Stimulated activated CD4-positive, alpha-beta T cell treated with anti-CD3 and anti-CD28 coated beads, TNF-alpha, amount 100 ng/mL, for 48 hours (primary cell): ENCODE measurements around the gene C2orf92.
"Not testable (repeated sequence)": the region's sequence is repeated elsewhere in the genome, so short reads cannot be mapped to it uniquely, and the experiment has no call there.

Source experiments
- DNase-seq, 3 donors: peaks; one replicate each; pipeline ENCODE4 v3.0.0-alpha.2; 2020; ENCODE audit warnings: low read depth in 3 of 3

The C2orf92 gene

DNA sequence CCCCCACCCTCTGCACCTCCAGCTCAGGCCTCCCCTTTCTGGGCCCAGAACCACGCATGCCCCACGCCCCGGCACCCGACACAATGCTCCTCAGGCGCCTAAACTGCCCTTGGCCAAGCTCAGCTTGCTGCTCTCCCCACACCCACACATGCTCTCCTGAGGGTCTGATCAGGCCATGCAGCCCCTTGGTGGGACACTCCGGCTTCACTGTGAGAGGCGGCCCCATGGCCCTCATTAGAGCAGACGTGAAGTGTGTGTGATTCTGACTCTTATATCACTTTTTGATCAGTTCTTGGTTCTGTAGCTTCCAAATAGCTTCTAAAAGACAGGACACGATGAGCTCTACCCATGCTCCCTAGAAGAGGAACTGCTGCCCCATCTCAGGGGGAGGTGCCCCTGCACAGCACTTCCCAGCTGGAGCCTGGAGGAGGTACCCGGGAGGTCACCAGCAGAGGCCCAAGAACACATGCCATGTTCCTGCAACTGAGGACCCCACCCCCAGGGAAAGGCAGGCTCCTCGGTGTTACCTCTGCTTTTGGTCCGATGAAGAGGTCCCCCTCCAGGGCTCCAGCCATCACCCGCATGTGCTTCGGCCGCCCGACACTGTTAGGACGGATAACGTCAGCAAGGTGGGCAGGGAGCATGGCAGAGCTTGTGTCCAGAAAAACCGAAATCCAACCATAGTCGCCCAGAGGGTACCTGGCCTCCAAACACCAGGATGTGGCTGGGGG, 9.3 kb upstream of the C2orf92 start:
- no peak for DNase-seq

DNA sequence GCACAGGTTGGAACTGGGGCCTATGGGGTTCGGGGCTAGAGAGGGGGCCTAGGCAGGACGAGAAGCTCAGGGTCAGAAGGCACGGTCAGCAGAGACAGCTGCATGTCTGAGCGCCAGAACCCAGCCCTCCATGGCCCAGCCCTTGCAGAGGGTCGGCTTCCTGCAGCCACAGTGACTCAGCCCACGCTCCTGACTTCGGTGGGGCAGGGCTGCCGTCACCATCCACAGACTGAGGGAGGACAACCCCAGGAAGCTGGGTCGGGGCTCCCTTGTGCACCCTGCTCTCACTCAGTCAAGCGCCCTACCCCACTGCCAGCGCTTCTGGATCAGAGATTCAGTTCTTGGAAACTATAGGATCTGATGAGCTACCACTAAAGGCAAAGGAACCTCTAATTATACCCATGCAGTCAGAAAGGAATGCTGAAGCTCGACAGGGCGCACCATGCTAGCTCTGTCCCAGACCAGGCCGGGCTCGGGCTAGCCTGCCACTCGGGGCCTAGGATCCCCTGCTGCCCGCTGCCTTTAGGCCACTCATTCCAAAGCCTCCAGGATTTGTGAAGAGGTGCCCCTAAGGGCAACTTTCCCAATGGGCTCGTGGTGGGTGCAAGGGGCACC, 8.6 kb upstream of the C2orf92 start:
- no peak for DNase-seq

DNA sequence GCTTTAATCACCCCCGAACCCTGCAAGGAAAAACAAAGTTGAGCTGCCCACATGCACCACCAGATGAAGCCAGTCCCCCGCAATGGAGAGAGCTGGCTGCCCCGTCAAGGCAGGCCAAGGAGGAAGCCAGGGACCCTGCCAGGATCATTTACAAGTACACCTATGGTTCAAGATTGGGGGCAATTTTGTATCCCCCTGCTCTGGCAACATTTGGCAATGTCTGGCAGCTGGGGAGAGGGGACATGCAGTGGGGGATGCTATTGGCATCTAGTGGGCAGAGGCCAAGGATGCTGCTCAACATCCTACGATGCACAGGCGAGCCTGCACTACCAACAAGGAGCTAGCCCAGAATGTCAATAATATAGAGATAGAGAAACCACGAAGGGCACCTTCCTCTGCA, 7.6 kb upstream of the C2orf92 start:
- DNase-seq, result no peak

GRCh38 chr2:97662386-97662894, 7.1 kb upstream of the C2orf92 start:
- no peak for DNase-seq

DNA sequence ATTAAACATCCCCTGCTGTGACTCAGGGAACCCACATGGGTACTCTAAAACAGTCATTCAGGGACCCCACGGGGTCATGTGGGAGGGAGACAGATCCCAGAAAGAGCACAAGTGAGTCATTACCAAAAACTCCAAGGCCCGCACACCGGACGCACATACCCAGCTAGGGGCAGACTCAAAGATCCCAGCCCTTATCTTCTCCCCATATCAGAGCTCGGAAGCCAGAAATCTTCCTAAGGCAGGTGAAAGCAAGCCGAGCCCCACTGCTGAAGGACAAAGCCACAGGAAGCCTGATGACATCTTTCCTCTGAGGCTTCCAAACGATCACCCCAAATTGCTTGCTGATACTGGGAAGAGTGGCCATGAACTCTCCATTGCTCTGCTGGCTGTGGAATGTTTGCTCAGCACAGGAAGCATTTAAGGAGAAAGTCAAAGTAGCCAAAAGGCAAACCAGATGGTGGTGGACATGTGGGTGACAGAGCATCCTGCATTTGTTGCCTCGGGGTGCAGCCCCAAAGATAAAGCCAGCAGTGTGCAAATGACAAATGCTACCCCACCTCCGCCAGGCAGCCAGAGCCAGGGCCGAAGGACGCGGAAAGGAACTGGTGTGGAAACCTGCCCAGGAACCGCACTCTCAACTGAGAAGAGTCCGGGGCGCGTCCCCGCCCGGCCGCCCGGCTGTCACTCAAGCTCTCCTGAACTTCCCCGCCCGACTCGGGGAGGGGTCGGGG, 6.5 kb upstream of the C2orf92 start:
- DNase-seq, result peak; percentile 70 to 84 (median 78)

DNA sequence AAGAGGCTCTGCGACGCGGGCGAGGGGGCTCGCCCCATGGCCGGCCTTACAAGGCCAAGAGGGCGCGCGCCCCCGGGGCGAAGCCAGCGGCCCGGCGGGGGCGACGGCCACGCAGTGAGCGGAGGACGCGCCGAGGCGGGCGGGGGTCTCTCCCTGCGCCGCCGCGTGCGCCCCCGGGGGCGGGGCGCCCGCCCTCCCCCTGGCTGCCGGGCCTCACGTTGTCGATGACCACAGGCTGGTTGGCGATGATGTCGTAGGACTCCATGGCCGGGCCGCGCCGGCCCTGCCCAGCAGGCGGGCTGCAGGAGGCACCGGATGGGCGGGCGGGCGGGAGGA, 5.9 kb upstream of the C2orf92 start:
- DNase-seq, result no peak

- peak; percentile 95 to 97 (median 97) for DNase-seq
Observed at GRCh38 chr2:97663962-97664635, 5.4 kb upstream of the C2orf92 start, which contains the start of gene ACTR1B. TSS of gene ACTR1B (minus strand) at chr2:97664044. CDS start at chr2:97663890, 154 bp downstream.

DNA sequence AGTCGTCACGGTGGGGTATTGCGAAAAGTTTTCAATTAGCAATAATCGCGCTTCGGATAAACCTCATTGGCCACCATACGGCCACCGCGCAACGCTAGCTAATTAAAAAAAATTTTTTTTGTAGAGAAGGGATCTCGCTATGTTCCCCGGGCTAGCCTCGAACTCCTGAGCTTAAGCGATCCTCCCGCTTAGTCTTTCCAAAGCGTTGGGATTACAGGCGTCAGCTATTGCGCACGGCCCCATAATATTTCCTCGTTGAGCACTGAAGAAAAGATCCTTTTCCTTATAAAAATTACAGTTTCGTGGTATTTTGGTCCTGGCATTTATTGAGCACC, 4.9 kb upstream of the C2orf92 start:
- no peak for DNase-seq

DNA sequence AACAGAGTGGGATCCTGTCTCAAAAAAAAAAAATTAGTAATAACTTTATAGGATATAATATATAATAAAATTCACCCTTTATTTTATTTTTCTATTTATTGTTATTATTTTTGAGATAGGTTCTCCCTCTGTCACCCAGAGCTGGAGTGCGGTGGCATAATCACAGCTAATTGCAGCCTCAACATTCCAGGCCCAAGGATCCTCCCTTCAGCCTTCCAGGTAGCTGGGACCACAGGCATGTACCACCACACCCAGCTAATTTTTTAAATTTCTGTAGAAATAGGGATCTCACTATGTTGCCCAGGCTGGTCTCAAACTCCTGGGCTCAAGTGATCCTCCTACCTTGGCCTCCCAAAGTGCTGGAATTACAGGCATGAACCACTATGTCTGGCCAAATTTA, 958 bp downstream of the C2orf92 start:
- DNase-seq, result no peak

- no peak for DNase-seq
Observed at GRCh38 chr2:97671526-97671925, 2.0 kb downstream of the C2orf92 start.

GRCh38 chr2:97672606-97673140, 3.2 kb downstream of the C2orf92 start:
- not testable (repeated sequence) for DNase-seq

GRCh38 chr2:97673182-97673914, 3.8 kb downstream of the C2orf92 start:
- DNase-seq, result peak in 1 of 3 donors; percentile 15

- DNase-seq, result peak in 2 of 3 donors; percentile 28 to 44
Observed at GRCh38 chr2:97673915-97674283, 4.4 kb downstream of the C2orf92 start.

- no peak for DNase-seq
Observed at GRCh38 chr2:97675430-97676113, 6.1 kb downstream of the C2orf92 start.

DNA sequence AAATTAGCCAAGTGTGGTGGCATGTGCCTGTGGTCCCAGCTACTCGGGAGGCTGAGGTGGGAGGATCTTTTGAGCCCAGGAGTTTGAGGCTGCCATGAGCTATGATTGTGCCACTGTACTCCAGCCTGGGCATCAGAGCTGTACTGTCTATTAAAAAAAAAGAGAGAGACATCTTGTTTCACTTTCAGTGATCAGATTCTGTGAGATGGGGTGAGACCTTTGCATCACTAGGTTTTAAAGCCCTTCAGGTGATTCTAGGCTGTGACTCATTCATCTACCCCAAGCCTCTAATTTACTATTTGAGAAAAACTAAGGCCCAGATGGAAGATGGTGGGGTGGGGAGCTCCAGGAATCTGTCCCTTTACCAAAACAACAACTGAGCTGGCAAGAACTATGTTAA, 7.1 kb downstream of the C2orf92 start:
- no peak for DNase-seq

DNA sequence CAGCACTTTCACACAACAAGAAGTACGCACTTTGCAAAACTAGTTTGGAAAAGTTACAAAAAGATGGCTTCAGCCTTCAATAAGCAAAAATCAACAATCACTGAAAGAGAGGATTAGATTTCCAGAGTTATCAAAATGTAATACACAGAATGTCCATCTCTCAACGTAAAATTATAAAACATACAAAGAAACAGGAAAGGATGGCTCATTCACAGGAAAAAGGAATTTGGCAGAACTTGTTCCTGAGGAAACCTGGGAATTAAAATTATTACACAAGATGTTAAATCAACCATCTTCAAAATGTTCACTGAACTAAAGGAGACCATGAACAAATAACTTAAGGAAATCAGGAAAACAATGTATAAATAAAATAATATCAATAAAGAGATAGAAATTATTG, 8.0 kb downstream of the C2orf92 start:
- DNase-seq, result no peak

- DNase-seq, result no peak
Observed at GRCh38 chr2:97678298-97678697, 8.8 kb downstream of the C2orf92 start.

DNA sequence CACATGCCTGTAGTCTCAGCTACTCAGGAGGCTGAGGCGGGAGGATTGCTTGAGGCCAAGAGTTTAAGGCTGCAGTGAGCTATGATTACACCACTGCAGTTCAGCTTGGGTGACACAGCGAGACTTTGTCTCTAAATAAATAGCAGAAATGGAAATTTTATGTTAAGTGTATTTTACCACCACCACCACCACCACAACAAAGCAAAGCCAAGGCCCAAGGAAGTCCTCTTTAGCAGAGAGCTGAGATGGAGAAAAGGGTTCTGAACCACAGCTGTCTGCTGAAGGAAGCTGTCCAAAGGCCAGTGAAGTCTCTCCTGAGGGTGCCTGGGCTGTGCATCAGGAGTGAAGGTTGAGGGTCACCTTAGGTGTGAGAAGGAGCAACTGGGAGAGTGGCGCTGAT, 17.7 kb downstream of the C2orf92 start:
- DNase-seq, result not testable (repeated sequence)

DNA sequence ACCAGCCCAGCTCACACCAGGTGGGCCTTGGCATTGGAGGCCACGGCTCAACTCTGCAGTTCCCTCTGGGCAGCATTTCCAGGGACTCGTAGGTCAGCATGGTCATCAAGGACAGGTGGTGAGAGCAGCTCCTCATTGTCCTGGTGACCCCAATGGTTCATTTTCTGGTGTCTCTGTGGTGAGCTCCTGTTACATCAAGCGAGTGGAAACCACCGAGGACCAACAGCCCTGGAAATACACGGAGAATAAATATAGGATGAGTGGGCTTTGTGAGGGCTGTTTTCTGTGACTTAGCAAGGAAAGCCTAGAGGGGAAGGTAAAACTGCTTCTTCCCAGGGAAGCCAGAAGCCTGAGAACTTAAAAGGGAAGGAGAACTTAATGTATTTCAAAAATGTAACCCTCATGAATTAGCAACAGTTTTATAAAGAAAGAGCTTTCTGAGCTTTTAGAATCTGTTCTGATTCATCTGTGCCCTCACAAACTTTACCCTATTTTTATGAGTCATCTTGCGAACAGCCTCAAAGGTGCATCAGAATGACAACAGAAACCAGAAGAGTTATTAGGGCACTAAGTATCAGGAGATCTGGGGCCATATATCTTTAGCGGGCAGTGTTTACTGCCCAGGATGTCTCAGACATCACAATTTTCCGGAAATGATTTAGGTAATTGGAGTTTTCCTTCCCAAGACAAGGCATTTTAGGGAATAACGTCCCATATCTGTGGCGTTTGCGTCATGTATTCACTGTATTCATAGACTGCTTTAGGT, 18.7 kb downstream of the C2orf92 start:
- no peak for DNase-seq

- no peak for DNase-seq
Observed at GRCh38 chr2:97691166-97691565, 21.7 kb downstream of the C2orf92 start.
